GM12878 (cell line): ENCODE results near the gene ENPP6. TPM values are rescaled to one million over a fixed set of nuclear protein-coding genes. Genes with fewer than 3 reads are reported as not detected.

ENCODE experiments used
- ATF3 ChIP-seq: IDR thresholded peaks from 2 replicates; pipeline ENCODE4 v1.6.1; 2011; ENCODE audit warnings: low read depth, mild to moderate bottlenecking, low read length, moderate library complexity, borderline replicate concordance; ENCODE audit errors: extremely low read depth
- BACH1 ChIP-seq: fragments of 450-650 bp; IDR thresholded peaks from 2 replicates; pipeline ENCODE4 v1.6.1; 2017; ENCODE audit warnings: mild to moderate bottlenecking, borderline replicate concordance
- BCL11A ChIP-seq: IDR thresholded peaks from 2 replicates; pipeline ENCODE4 v1.6.1; 2011; ENCODE audit warnings: low read depth, low read length
- BCLAF1 ChIP-seq: fragments of 450-650 bp; IDR thresholded peaks from 2 replicates; pipeline ENCODE4 v1.6.1; 2017; ENCODE audit warnings: antibody characterized with exemption, mild to moderate bottlenecking, moderate library complexity
- CHD1 ChIP-seq: IDR thresholded peaks from 2 replicates; pipeline ENCODE4 v1.6.1; 2012; ENCODE audit warnings: low read depth, low read length, improper control_type of control experiment
- CREM ChIP-seq: IDR thresholded peaks from 2 replicates; pipeline ENCODE4 v1.6.1; 2014; ENCODE audit warnings: antibody characterized with exemption, low read depth
- CTCF ChIP-seq, 3 experiments: IDR thresholded peaks in 2 of 3; conservative IDR thresholded peaks in 1 of 3; 2 replicates each; pipeline ENCODE4 v1.5.1; 2011; ENCODE audit warnings: low read depth in 3 of 3, low read length in 3 of 3, mild to moderate bottlenecking in 3 of 3, control low read depth in 2 of 3, moderate library complexity in 2 of 3, inconsistent platforms in 1 of 3, mixed read lengths in 1 of 3; ENCODE audit not compliant: control insufficient read depth in 2 of 3, insufficient read depth in 1 of 3; ENCODE audit errors: extremely low read depth in 1 of 3
- E4F1 ChIP-seq: fragments of 450-650 bp; IDR thresholded peaks from 2 replicates; pipeline ENCODE4 v1.6.1; 2018; ENCODE audit warnings: borderline replicate concordance, mild to moderate bottlenecking; ENCODE audit not compliant: partially characterized antibody
- EGR1 ChIP-seq, 2 experiments: IDR thresholded peaks; 1 replicate in 1 of 2; 2 replicates in 1 of 2; pipeline ENCODE4 v1.6.1; 2011 to 2012; ENCODE audit warnings: low read depth in 2 of 2, low read length in 2 of 2, borderline replicate concordance in 1 of 2, mild to moderate bottlenecking in 1 of 2, moderate library complexity in 1 of 2
- ESRRA ChIP-seq: IDR thresholded peaks from 2 replicates; pipeline ENCODE4 v1.6.1; 2012; ENCODE audit warnings: mild to moderate bottlenecking, low read length, improper control_type of control experiment
- FOXM1 ChIP-seq: IDR thresholded peaks from 2 replicates; pipeline ENCODE4 v1.6.1; 2012; ENCODE audit warnings: low read depth, mild to moderate bottlenecking, inconsistent platforms, low read length, moderate library complexity
- GATAD2B ChIP-seq: fragments of 450-650 bp; conservative IDR thresholded peaks from 2 replicates; pipeline ENCODE4 v1.6.1; 2017; ENCODE audit warnings: low read depth, mild to moderate bottlenecking, moderate library complexity
- IKZF1 ChIP-seq: fragments of 450-650 bp; conservative IDR thresholded peaks from 2 replicates; pipeline ENCODE4 v1.6.1; 2017; ENCODE audit warnings: antibody characterized with exemption, mild to moderate bottlenecking
- IRF4 ChIP-seq: IDR thresholded peaks from 2 replicates; pipeline ENCODE4 v1.6.1; 2011; ENCODE audit warnings: low read depth, low read length
- LARP7 ChIP-seq: fragments of 450-650 bp; IDR thresholded peaks from 2 replicates; pipeline ENCODE4 v1.6.1; 2017; ENCODE audit warnings: mild to moderate bottlenecking
- MAX ChIP-seq: IDR thresholded peaks from 2 replicates; pipeline ENCODE4 v1.6.1; 2012; ENCODE audit warnings: low read depth, low read length, improper control_type of control experiment
- MXI1 ChIP-seq: fragments of 150-350 bp; IDR thresholded peaks from 2 replicates; pipeline ENCODE4 v1.6.1; 2011; ENCODE audit warnings: low read depth, mild to moderate bottlenecking, inconsistent platforms, low read length, improper control_type of control experiment
- NR2F1 ChIP-seq: fragments of 450-650 bp; conservative IDR thresholded peaks from 2 replicates; pipeline ENCODE4 v1.6.1; 2017; ENCODE audit warnings: mild to moderate bottlenecking
- NRF1 ChIP-seq: conservative IDR thresholded peaks from 2 replicates; pipeline ENCODE4 v1.6.1; 2011; ENCODE audit warnings: mild to moderate bottlenecking, low read depth, low read length, improper control_type of control experiment
- PAX5 ChIP-seq: IDR thresholded peaks from 2 replicates; pipeline ENCODE4 v1.6.1; 2011; ENCODE audit warnings: low read depth, low read length, borderline replicate concordance
- RBBP5 ChIP-seq: fragments of 200-600 bp; sonication (generic); conservative IDR thresholded peaks from 2 replicates; pipeline ENCODE4 v1.6.1; 2016
- SUZ12 ChIP-seq: fragments of 200-600 bp; sonication (generic); IDR thresholded peaks from one replicate; pipeline ENCODE4 v1.6.1; 2018; ENCODE audit warnings: antibody characterized with exemption, mild to moderate bottlenecking; ENCODE audit not compliant: unreplicated experiment
- polyA plus RNA-seq, 11 experiments: library from polyadenylated mRNA; depleted of rRNA in 4 of 11; unstranded in 6 of 11; stranded (reverse) in 5 of 11; fragments of >200 nt; fragmentation: Nextera tagmentation in 4 of 11; fragmentation: Illumina TruSeq in 1 of 11; extraction: Ambion mirVana in 4 of 11; extraction: Trizol in 1 of 11; gene quantifications; 1 replicate in 1 of 11; 2 replicates in 10 of 11; pipeline versions ENCODE4 v1.2.1 to v1.2.3, GENCODE V29; 2011 to 2016; ENCODE audit warnings: inconsistent platforms in 2 of 11, missing spikeins in 2 of 11, low read depth in 1 of 11
- total RNA-seq, 4 experiments: library from RNA; depleted of rRNA in 3 of 4; stranded (reverse); fragments of >200 nt in 3 of 4; fragmentation: Illumina TruSeq in 1 of 4; extraction: Trizol in 1 of 4; gene quantifications; 2 replicates each; pipeline versions ENCODE4 v1.2.1 to v1.2.3, GENCODE V29; 2013 to 2021

The ENPP6 gene
- total and polyA plus RNA-seq, 10 of the 15 experiments (the other 5 are each of a cell fraction or from before 2014, with no cell fraction given): 0.04 to 1.0 (median 0.44) TPM; not detected in 1

GRCh38 chr4:184263910-184264732 lies 46.4 kb upstream of the ENPP6 start (continued):
- TF ChIP-seq NR2F1: 0 out of 2 replicates have a peak, but pooled peaks have one; percentile 25
- TF ChIP-seq BACH1: no peak
- no peak for TF ChIP-seq MAX
- TF ChIP-seq SUZ12: no peak
- TF ChIP-seq GATAD2B: no peak
- TF ChIP-seq IRF4: 0 out of 2 replicates have a peak, but pooled peaks have one; percentile 22
- TF ChIP-seq IKZF1: peak; percentile 44
- TF ChIP-seq CREM: no peak
- TF ChIP-seq ATF3: no peak
- no peak for TF ChIP-seq BCL11A
- TF ChIP-seq E4F1: no peak
- TF ChIP-seq FOXM1: 0 out of 2 replicates have a peak, but pooled peaks have one; percentile 40
- no peak for TF ChIP-seq BCLAF1
- no peak for TF ChIP-seq RBBP5
- TF ChIP-seq PAX5: no peak
- no peak for TF ChIP-seq ESRRA
- no peak for TF ChIP-seq CHD1
- no peak for TF ChIP-seq NRF1
- peak; percentile 63 for TF ChIP-seq MXI1
- peak; percentile 67 to 89 (median 86) for TF ChIP-seq CTCF (IDR thresholded peaks at IDR 0.05 in 2 of 3, conservative IDR thresholded peaks at IDR 0.05 in 1 of 3; ENCODE audit: control insufficient read depth in 2 of 3, extremely low read depth in 1 of 3, insufficient read depth in 1 of 3, low read depth in 3 of 3, low read length in 3 of 3)
- no peak for TF ChIP-seq LARP7
- no peak for TF ChIP-seq EGR1 (IDR thresholded peaks at IDR 0.05; ENCODE audit: borderline replicate concordance in 1 of 2, low read depth in 2 of 2, low read length in 2 of 2)
